GM18511 (cell line): ENCODE data around the gene GHRHR.

ENCODE experiments used
- ATAC-seq: cut with Tn5 transposase; IDR thresholded peaks from one replicate; pipeline ENCODE4 v1.9.1; 2021; ENCODE audit warnings: mild to moderate bottlenecking, moderate library complexity; ENCODE audit not compliant: unreplicated experiment

GHRHR gene

GRCh38 chr7:31000779-31001178 lies 37.0 kb downstream of the GHRHR start:
- ATAC-seq, result no peak

DNA sequence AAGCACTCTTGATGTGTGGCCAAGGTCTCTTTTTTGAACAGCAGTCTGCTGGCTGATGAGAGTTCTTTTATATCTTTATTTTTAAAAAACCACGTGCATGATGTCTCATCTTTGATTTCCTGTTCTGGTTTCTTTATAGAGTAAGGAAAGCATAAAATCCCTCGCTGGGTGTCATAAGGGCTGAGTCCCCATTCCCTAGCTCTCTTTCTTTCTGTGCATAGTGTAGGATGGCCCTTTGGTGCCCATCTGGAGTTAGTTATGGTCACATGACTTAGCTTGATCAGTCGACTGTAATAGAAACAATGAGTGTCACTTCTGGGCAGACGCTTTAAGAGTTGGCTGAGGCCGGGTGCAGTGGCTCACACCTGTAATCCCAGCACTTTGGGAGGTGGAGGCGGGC lies 38.5 kb downstream of the GHRHR start:
- no peak for ATAC-seq

- ATAC-seq, result no peak
Observed at GRCh38 chr7:31003097-31003496, 39.3 kb downstream of the GHRHR start.

DNA sequence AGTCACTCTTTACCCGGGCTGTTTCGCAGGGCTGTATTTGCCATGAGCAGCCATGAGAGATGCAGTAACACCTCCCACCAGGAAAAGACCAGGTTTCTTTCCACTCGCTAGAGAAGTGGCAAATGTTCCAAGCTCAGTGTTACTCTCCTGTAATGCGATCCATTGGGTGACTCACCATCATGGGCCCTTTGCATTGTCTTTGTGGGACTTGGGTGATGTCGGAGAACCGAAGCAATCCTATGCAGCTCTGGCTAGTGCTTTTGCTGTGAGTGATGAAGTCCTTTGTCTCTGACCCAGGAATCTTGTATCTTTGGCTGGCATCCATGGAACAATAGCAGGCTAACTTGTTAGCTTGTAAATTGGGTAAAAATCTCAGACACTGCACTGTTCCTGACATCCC lies 40.0 kb downstream of the GHRHR start:
- ATAC-seq, result no peak

GRCh38 chr7:31004393-31004792 lies 40.6 kb downstream of the GHRHR start:
- ATAC-seq, result no peak

DNA sequence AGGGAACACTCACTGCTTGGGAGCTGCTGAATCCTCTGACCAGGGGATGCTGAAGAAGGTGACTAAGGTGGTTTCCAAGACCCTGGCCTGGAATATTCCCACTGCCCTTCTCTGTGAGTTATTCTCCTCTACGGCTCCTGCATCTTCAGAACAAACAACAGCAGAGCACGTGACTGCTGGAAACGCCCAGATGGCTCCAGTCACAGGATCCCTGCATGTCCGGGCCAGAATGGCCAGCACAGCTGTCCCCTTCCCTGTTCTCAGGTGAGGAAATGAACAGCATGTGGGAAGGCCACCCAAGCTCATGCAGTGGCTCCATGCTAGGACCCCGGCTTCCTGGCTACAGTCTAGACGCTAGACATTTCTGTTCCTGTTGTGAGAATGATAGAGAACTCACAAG lies 43.1 kb downstream of the GHRHR start:
- no peak for ATAC-seq

- no peak for ATAC-seq
Observed at GRCh38 chr7:31007634-31008033, 43.9 kb downstream of the GHRHR start.

DNA sequence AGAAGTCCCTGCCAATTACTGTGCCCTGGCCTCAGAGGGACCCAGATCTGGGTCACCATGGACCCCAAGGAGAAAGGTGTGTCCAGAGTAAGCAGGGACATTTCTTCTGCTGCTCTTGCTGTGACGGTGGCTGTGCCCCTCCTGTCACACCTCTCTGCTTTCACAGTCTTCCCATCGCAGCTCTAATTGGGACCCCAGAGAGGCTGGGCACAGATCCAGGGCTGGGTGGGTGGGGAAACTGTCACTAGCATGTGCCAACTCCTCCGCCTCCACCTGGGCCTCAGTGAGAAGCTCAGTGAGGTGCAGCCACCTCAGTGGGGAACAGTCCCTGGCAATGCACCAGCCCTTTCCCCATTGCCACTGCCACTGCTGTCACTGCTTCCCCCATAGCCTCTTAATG lies 51.1 kb downstream of the GHRHR start:
- no peak for ATAC-seq

DNA sequence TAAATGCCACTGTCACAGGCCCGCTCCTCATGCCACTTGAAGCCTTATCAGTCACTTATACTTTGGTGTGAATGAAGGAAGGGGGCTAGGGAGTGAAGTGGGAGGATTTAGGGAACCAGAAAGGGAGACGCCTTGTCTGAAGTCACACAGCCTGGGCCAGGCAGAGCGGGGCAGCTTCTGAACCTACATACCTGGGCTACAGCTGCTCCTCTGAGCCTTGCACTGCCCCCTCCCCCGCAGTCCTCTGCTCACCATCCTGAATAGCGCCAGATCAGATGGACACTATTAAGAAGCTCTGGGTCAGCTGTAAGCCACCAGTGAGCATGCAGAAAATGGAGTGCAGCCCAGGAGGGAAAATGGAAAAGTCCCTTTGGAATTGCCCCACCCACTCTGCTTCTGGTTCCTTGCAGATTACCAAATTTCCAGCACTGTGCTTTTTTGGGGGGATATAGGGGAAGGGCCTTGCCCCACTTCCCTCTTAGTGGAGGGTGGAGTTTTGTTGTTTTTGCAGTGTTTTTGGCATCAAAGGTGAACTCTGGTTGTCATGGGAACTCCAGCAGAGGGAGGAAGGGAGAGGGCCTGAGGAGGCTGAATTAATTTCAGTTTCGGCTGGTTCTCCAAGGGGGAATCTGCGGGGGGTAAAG lies 53.4 kb downstream of the GHRHR start:
- no peak for ATAC-seq

DNA sequence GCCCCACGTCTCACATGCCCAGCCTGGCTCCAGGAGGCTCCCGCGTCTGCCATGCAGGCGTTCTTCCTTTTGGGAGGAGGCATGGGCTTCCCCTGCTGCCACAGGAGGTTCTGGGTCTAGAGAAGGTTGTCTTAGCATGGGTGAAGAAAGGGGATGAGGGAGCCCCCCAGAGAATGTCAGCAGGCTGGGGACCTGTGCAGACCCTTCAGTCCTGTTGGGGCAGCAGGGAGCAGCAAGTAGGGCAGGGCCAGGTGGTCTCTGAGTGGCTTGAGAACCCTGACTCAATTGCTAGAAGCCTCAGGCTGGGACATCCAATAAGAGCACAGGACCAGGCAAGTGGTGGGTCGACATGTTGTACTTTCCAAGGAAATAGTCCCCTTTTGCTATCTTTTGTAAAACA lies 54.0 kb downstream of the GHRHR start:
- no peak for ATAC-seq

DNA sequence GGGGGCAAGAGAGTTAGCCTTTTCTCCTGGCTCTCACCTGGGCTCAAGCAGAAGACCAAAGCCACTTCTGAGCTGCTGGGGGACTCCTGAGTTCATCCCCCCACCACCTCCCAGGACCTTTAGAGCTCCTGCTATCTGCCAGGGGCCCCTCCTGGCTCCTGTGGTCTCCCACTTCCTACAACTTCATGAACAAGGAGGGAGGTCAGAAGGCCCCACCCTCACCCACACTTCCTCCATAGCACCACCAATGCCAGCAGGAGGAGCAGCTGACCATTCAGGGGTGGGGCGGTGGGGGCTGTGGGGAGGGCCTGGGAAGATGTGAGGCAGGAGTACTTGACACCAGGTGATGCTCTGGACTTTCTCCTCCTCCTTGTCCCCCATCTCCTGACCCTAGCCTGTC lies 55.8 kb downstream of the GHRHR start:
- no peak for ATAC-seq

DNA sequence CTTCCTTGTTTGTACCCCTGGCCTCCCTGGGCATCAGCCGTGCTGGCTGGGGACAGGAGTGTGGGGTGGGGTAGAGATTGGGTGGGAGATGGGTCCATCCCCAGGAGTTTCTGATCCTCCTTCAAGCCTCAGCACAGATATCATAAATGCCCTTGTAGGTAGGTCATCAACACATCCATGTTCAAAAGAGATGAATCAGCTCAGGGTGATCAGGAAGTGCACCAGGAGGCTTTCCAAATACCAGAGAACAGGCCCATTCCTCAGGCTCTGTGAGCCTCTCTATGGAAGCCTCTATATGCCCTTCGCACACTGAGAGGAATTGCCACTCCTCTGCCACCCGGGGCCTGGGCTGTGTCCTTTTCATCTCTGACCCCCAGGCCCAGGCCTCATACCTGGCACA lies 56.4 kb downstream of the GHRHR start:
- no peak for ATAC-seq

DNA sequence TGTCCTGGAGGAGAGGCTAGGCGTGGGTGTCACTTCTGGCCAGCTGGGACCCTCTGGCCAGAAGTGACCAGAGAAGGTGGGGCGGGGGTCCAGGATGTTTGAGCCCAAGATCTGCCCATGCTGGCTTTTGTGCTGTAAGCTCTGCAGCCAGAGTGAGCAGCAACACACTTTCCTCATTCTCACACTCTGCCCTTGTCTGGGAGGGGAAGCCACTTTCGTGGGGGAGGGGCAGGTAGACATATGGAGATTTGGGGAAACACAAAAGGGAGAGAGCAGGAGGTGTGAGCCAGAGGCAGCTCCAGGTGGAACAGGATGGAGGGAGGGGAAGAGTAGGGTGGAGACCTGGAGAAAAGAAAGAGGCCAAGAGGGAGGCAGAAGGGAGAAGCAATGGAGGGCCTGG lies 56.9 kb downstream of the GHRHR start:
- ATAC-seq, result no peak

GRCh38 chr7:31022117-31022516 lies 58.4 kb downstream of the GHRHR start:
- no peak for ATAC-seq

DNA sequence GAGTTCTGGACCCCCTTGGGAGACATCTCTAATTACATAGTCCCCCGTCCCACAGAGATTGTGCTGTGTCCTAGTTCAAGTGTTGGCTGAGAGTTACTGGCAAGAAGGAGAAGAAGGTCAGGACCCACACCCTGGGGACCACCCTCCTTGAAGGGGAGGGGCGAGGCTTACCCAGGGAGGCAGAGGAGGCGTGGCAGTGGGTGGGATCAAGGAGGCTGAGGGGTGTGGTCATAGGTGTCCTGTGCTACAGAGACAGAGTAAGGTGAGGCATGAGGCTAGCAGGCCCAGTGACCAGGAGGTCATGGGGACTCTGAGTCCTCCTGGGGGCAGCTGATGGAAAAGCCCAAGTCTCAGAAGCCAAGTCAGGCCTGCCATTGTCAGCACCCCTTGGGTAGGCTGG lies 59.0 kb downstream of the GHRHR start:
- no peak for ATAC-seq

- no peak for ATAC-seq
Observed at GRCh38 chr7:31023877-31024276, 60.1 kb downstream of the GHRHR start.

DNA sequence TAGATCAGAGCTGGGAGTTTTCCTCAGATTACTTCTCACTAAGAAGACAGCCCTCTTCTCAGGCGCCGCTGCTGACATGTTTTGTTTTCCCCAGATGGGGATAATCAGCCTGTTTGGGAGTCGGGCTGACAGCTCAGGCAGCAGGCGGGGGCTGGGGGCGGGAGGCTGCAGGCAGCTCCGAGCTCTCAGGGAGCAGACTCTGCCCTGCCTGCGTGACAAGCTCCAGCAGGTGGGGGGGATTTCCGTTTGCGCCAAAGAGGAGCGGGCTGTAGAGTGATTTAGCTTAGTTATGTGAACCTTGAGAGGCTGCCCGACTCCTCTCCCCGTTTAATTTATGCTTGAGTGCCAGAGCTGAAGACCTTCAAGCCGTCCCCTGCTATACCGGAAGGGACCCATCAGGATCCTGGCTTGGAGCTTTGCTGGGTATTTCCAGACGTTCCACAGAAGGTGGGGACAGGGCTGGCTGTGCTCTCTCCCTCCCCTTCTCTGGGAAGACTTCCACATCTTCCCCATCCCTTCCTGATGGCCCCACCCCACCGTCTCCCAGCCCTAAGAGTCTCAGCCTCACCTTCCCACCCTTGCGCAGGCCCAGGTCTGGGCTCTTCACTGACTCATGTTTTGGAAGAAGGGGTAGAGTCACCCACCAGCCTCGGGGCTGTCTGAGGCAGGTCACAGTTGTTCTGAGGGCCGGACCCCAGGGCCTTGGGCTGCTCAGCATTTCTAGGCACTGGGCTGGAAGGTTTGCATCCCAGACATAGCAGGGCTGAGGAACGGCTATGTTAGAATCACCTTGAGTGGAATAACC lies 63.6 kb downstream of the GHRHR start:
- ATAC-seq, result no peak

DNA sequence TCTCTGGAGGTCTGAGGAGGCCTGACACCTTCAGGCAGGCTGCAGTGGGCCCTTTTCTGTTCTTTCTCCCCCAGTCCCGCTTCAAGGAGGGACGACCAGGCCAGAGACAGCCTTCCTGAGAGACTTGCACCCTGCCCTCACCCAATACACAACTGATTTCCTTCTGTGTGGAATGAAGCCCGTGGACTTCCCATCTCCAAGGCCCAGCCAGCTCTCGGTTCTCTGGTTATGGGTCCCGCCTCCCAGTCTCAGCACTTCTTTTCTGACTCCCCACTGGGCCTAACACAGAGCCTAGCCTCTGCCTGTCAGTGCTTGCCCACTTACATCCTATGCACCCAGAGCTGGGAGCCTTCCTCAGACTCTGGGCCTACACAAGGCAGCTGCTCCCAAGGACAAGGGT lies 64.3 kb downstream of the GHRHR start:
- no peak for ATAC-seq

- no peak for ATAC-seq
Observed at GRCh38 chr7:31028417-31028992, 64.8 kb downstream of the GHRHR start.
